Measurements from ENCODE around the gene MRTO4.
"Not testable (repeated sequence)": the region's sequence is repeated elsewhere in the genome, so short reads cannot be mapped to it uniquely, and the experiment has no call there.

MRTO4 gene

DNA sequence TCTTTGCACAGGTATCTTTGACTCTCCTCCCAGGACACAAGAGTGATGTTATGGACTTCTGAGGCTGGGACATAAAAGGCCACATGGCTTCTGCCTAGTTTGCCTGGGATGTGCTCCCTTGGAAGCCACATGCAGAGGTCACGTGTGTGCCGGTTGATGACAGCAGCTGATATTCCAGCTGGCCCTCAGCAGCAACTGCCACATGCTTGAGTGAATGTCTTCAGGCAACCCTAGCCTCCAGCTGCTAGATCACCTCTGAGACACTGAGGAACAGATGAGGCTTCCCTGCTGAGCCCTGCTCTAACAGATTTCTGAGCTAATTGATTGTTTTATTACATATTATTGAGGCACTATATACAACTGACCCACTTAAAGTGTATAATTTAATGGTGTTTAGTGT is 48.6 kb downstream of the MRTO4 start:
- H4K91ac ChIP-seq (ENCODE audit: low read depth, low read length, poor library complexity): no peak overlapping the region
- H2BK120ac ChIP-seq (ENCODE audit: low read depth, low read length): no peak overlapping the region
- no peak overlapping the region for H2BK15ac ChIP-seq (ENCODE audit: low read length)
- H3K4me2 ChIP-seq (ENCODE audit: insufficient read depth, low read length, poor library complexity, severe bottlenecking): no peak overlapping the region
- no peak overlapping the region for H3K4me3 ChIP-seq (ENCODE audit: low read length in 2 of 2)
- WGBS, 2 donors (ENCODE audit: extremely low coverage in 2 of 2, insufficient read length in 2 of 2, insufficient replicate concordance in 1 of 2): no CpG with 5 or more reads among the region's 2 CpGs
- no peak overlapping the region for H2AFZ ChIP-seq (ENCODE audit: low read length)
- H4K8ac ChIP-seq (ENCODE audit: low read depth, low read length): no peak overlapping the region
- no peak overlapping the region for H3K23ac ChIP-seq (ENCODE audit: low read depth, low read length, poor library complexity)
- H3K4me1 ChIP-seq (ENCODE audit: control insufficient read depth in 2 of 2, insufficient read depth in 1 of 2, low read depth in 1 of 2, low read length in 2 of 2): no peaks in the 10 kb centered on the region
- no peak for DNase-seq (ENCODE audit: low spot score)
- H3K27ac ChIP-seq (replicated peaks; ENCODE audit: low read length): no peak overlapping the region
- H3K9me3 ChIP-seq (replicated peaks in 1 of 2; ENCODE audit: control insufficient read depth in 2 of 2, insufficient read depth in 1 of 2, low read depth in 1 of 2, low read length in 2 of 2): peaks cover 9 to 14% of the 10 kb centered on the region in 2 donors
- H3K14ac ChIP-seq (ENCODE audit: low read length): no peak overlapping the region
- H2BK5ac ChIP-seq (ENCODE audit: low read length): no peak overlapping the region
- peak overlapping the region; percentile 6 for H3K4ac ChIP-seq (ENCODE audit: low read length)
- H3K79me1 ChIP-seq (ENCODE audit: low read depth, low read length): no peaks in the 10 kb centered on the region
- no peak overlapping the region for H2AK5ac ChIP-seq (ENCODE audit: low read depth, low read length)
- H2BK12ac ChIP-seq (ENCODE audit: low read length): no peak overlapping the region
- no peak overlapping the region for H3K9ac ChIP-seq (ENCODE audit: low read depth, low read length, poor library complexity)
- H3K36me3 ChIP-seq (replicated peaks in 1 of 2; ENCODE audit: control insufficient read depth in 2 of 2, insufficient read depth in 2 of 2, low read length in 2 of 2): peaks cover 23 to 45% of the 10 kb centered on the region in 2 donors
- peaks cover 0 to 2% (median 0%) of the 10 kb centered on the region in 3 experiments for H3K27me3 ChIP-seq (ENCODE audit: control insufficient read depth in 3 of 3, insufficient read depth in 3 of 3, low read depth in 1 of 3, low read length in 3 of 3)
- H3K18ac ChIP-seq (ENCODE audit: low read length): no peak overlapping the region

DNA sequence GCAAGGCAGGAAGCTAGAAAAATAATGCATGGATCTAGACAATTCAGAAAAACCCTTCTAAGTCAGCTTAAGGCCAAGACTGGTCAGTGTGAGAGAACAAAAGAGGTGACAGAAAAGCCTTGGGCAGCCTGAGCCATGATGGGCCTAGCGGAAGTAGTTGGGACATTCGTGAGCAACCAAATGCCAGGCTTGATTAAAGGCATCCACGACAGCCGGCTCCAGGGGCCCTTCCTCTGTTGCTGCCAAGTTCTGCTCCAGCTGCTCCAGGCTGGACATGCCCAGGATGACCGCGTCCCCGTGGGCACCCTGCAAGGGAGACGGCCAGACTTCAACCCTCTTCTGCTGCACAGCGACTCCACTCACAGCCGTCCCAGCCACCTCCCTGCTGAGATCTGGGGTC is 52.5 kb downstream of the MRTO4 start:
- no CpG with 5 or more reads among the region's 10 CpGs for WGBS, 2 donors (ENCODE audit: extremely low coverage in 2 of 2, insufficient read length in 2 of 2, insufficient replicate concordance in 1 of 2)
- peaks cover 43 to 84% of the 10 kb centered on the region in 2 donors for H3K36me3 ChIP-seq (replicated peaks in 1 of 2; ENCODE audit: control insufficient read depth in 2 of 2, insufficient read depth in 2 of 2, low read length in 2 of 2)
- H2AK5ac ChIP-seq (ENCODE audit: low read depth, low read length): not testable (repeated sequence)

DNA sequence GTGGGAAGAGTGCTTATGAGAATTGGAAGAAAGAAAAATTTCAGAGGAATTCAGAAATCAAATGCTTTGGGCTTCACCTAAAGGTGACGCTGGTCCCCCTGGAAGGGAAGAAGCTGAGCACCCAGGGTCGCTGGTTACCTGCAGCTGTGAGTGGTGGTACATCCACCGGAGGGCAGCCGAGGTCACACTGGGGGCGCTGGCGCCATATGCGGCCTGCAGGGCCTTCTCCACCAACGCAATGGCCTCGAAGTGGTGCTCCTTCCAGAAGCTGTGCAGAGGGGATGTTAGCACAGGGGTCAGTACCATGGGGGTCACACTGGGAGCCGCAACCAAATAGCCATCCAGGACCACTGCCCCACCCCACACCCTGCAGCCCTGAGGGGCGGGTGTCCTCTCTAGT is 54.3 kb downstream of the MRTO4 start:
- Histone ChIP-seq H2BK15ac (ENCODE audit: low read length) (no peak overlapping the region), H2AK5ac (ENCODE audit: low read depth, low read length) (no peak overlapping the region), H3K9ac (ENCODE audit: low read depth, low read length, poor library complexity) (no peak overlapping the region), H3K36me3 (replicated peaks in 1 of 2; ENCODE audit: control insufficient read depth in 2 of 2, insufficient read depth in 2 of 2, low read length in 2 of 2) (peaks cover 42 to 83% of the 10 kb centered on the region in 2 donors), H2BK120ac (ENCODE audit: low read depth, low read length) (no peak overlapping the region), H4K8ac (ENCODE audit: low read depth, low read length) (no peak overlapping the region), H3K4me1 (ENCODE audit: control insufficient read depth in 2 of 2, insufficient read depth in 1 of 2, low read depth in 1 of 2, low read length in 2 of 2) (peaks cover 3% of the 10 kb centered on the region in 2 donors), H3K14ac (ENCODE audit: low read length) (no peak overlapping the region), H3K27me3 (ENCODE audit: control insufficient read depth in 3 of 3, insufficient read depth in 3 of 3, low read depth in 1 of 3, low read length in 3 of 3) (peaks cover 0 to 2% (median 0%) of the 10 kb centered on the region in 3 experiments), H2BK5ac (ENCODE audit: low read length) (no peak overlapping the region), H4K91ac (ENCODE audit: low read depth, low read length, poor library complexity) (no peak overlapping the region), H3K4me2 (ENCODE audit: insufficient read depth, low read length, poor library complexity, severe bottlenecking) (no peak overlapping the region), H3K27ac (replicated peaks; ENCODE audit: low read length) (no peak overlapping the region), H3K9me3 (replicated peaks in 1 of 2; ENCODE audit: control insufficient read depth in 2 of 2, insufficient read depth in 1 of 2, low read depth in 1 of 2, low read length in 2 of 2) (no peaks in the 10 kb centered on the region), H2AFZ (ENCODE audit: low read length) (no peak overlapping the region), H3K4me3 (ENCODE audit: low read length in 2 of 2) (no peak overlapping the region), H3K79me1 (ENCODE audit: low read depth, low read length) (no peaks in the 10 kb centered on the region), H3K23ac (ENCODE audit: low read depth, low read length, poor library complexity) (no peak overlapping the region), H2BK12ac (ENCODE audit: low read length) (peak overlapping the region; percentile 17), H3K18ac (ENCODE audit: low read length) (no peak overlapping the region), H3K4ac (ENCODE audit: low read length) (no peak overlapping the region)
- WGBS, 2 donors (ENCODE audit: extremely low coverage in 2 of 2, insufficient read length in 2 of 2, insufficient replicate concordance in 1 of 2): no CpG with 5 or more reads among the region's 11 CpGs
- no peak for DNase-seq (ENCODE audit: low spot score)

More for the DNA sequence above, 52.5 kb downstream of the MRTO4 start:
- H3K18ac ChIP-seq (ENCODE audit: low read length); H3K14ac ChIP-seq (ENCODE audit: low read length); H4K8ac ChIP-seq (ENCODE audit: low read depth, low read length); H2BK120ac ChIP-seq (ENCODE audit: low read depth, low read length); H3K23ac ChIP-seq (ENCODE audit: low read depth, low read length, poor library complexity); H2BK5ac ChIP-seq (ENCODE audit: low read length); H2BK15ac ChIP-seq (ENCODE audit: low read length); H3K4ac ChIP-seq (ENCODE audit: low read length); H2BK12ac ChIP-seq (ENCODE audit: low read length); H3K79me1 ChIP-seq (ENCODE audit: low read depth, low read length); H3K4me3 ChIP-seq (ENCODE audit: low read length in 2 of 2); DNase-seq (ENCODE audit: low spot score); H3K27me3 ChIP-seq (ENCODE audit: control insufficient read depth in 3 of 3, insufficient read depth in 3 of 3, low read depth in 1 of 3, low read length in 3 of 3); H3K9me3 ChIP-seq (replicated peaks in 1 of 2; ENCODE audit: control insufficient read depth in 2 of 2, insufficient read depth in 1 of 2, low read depth in 1 of 2, low read length in 2 of 2); H4K91ac ChIP-seq (ENCODE audit: low read depth, low read length, poor library complexity); H2AFZ ChIP-seq (ENCODE audit: low read length); H3K4me2 ChIP-seq (ENCODE audit: insufficient read depth, low read length, poor library complexity, severe bottlenecking); H3K4me1 ChIP-seq (ENCODE audit: control insufficient read depth in 2 of 2, insufficient read depth in 1 of 2, low read depth in 1 of 2, low read length in 2 of 2); H3K9ac ChIP-seq (ENCODE audit: low read depth, low read length, poor library complexity); H3K27ac ChIP-seq (replicated peaks; ENCODE audit: low read length): not testable (repeated sequence)

DNA sequence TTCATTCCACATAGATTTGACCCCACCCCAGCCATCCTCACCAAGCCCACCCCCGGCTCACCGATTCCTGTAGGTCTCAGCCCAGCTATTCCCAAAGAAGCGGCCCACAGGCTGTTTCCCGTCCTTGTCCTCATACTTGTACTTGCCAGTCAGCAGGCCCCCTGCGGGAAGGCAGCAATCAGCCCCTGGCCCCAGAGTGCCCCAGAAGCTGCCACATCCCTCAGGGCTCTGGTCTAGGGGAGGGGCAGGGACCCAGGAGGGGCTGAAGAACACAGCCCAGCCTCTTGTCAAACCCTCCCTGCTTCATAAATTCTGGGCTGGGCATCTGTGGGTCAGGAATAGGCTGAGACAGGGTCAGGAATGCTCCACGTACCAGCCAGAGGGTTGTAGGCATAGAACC is 55.3 kb downstream of the MRTO4 start:
- Histone ChIP-seq H3K27me3 (ENCODE audit: control insufficient read depth in 3 of 3, insufficient read depth in 3 of 3, low read depth in 1 of 3, low read length in 3 of 3) (peaks cover 0 to 2% (median 0%) of the 10 kb centered on the region in 3 experiments), H2BK120ac (ENCODE audit: low read depth, low read length) (no peak overlapping the region), H3K23ac (ENCODE audit: low read depth, low read length, poor library complexity) (no peak overlapping the region), H3K79me1 (ENCODE audit: low read depth, low read length) (peaks cover 8% of the 10 kb centered on the region), H4K91ac (ENCODE audit: low read depth, low read length, poor library complexity) (no peak overlapping the region), H2AFZ (ENCODE audit: low read length) (no peak overlapping the region), H3K36me3 (replicated peaks in 1 of 2; ENCODE audit: control insufficient read depth in 2 of 2, insufficient read depth in 2 of 2, low read length in 2 of 2) (peaks cover 41 to 79% of the 10 kb centered on the region in 2 donors), H3K4me3 (ENCODE audit: low read length in 2 of 2) (no peak overlapping the region), H2AK5ac (ENCODE audit: low read depth, low read length) (no peak overlapping the region), H3K27ac (replicated peaks; ENCODE audit: low read length) (no peak overlapping the region), H3K9me3 (replicated peaks in 1 of 2; ENCODE audit: control insufficient read depth in 2 of 2, insufficient read depth in 1 of 2, low read depth in 1 of 2, low read length in 2 of 2) (no peaks in the 10 kb centered on the region), H2BK12ac (ENCODE audit: low read length) (no peak overlapping the region), H3K18ac (ENCODE audit: low read length) (no peak overlapping the region), H3K14ac (ENCODE audit: low read length) (no peak overlapping the region), H4K8ac (ENCODE audit: low read depth, low read length) (no peak overlapping the region), H2BK15ac (ENCODE audit: low read length) (no peak overlapping the region), H3K9ac (ENCODE audit: low read depth, low read length, poor library complexity) (no peak overlapping the region), H3K4ac (ENCODE audit: low read length) (no peak overlapping the region), H3K4me1 (ENCODE audit: control insufficient read depth in 2 of 2, insufficient read depth in 1 of 2, low read depth in 1 of 2, low read length in 2 of 2) (peaks cover 3 to 8% of the 10 kb centered on the region in 2 donors), H3K4me2 (ENCODE audit: insufficient read depth, low read length, poor library complexity, severe bottlenecking) (no peak overlapping the region), H2BK5ac (ENCODE audit: low read length) (no peak overlapping the region)
- no CpG with 5 or more reads among the region's 6 CpGs for WGBS, 2 donors (ENCODE audit: extremely low coverage in 2 of 2, insufficient read length in 2 of 2, insufficient replicate concordance in 1 of 2)
- no peak for DNase-seq (ENCODE audit: low spot score)
